ENCODE results near the gene CAMTA1.
"Not testable (repeated sequence)": the region's sequence is repeated elsewhere in the genome, so short reads cannot be mapped to it uniquely, and the experiment has no call there.

The CAMTA1 gene

DNA sequence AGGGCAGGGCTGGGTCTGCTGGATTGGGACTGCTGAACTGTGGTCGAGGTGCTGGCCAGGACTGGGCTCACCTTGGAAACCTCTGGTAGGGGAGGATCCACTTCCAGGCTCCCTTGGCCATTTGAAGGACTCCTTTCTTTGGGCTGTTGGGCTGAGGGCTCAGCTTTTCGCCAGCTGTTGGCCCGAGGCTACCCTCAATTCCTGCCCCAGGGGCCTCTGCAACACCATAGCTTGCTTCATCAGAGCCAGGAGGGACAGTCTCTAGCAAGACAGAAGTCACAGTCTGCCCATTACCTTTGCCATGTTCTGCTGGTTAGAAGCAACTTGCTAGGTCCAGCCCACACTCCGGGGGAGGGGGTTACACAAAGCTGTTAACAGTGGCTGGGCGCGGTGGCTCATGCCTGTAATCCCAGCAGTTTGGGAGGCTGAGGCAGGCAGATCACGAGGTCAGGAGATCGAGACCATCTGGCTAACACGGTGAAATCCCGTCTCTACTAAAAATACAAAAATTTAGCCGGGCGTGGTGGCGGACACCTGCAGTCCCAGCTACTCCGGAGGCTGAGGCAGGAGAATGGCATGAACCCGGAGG lies 25.0 kb downstream of the CAMTA1 start:
- DNase-seq = not testable (repeated sequence)

DNA sequence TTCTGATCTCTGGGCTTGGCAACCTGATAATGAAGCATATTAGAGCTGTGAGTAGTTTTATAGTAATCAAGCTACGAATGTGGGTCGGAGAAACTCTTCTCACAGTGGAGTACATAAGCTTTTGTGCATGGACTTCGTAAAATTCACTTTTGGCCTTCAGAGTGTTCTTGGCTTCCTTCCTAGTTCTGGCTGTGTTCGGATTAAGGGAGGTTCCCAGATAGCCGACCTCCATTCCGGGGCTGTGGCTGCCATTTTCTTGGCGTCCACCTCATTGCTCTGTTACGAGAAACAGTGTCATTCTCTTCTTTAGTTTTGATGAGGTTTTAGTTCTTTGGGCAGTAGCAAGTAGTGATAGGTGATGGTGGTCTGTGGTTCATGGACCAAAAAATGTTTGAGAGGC lies 26.3 kb downstream of the CAMTA1 start:
- no peak for DNase-seq

DNA sequence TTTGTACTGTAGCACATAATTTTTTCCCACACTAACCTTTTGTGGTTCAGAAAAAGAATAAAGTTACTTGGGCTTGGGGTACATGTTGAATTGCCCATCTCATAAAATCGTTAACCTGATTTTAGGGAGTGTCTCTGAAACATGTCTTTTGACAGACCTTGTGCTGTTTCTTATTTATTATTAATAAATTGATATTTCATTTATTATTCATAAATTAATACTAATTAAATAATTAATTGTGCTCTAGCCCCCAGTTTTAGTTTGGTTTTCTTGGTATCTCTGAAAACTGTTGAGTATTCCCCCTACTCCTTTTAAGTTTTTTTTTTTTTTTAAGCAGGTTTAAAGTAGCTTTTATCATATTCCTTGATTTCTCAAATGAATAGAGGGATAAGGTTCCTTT lies 27.9 kb downstream of the CAMTA1 start:
- DNase-seq = no peak

DNA sequence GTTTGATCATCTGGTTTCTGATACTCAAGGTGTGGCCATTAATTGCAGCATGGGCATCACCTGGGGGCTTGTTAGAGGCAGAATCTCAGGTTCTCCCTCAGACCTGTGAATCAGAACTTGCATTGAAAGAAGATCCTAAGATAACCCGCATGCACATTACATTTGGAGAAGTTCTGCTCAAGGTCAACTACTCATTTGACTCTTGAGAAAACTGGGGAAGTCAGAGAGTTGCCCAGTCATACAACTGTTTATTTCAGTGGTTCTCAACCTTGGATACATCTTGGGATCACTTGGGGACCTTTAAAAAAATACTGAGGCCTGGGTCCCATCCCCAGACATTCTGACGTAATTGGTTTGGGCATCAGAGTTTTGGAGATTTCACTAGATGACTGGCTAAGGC lies 30.5 kb downstream of the CAMTA1 start:
- DNase-seq = no peak

DNA sequence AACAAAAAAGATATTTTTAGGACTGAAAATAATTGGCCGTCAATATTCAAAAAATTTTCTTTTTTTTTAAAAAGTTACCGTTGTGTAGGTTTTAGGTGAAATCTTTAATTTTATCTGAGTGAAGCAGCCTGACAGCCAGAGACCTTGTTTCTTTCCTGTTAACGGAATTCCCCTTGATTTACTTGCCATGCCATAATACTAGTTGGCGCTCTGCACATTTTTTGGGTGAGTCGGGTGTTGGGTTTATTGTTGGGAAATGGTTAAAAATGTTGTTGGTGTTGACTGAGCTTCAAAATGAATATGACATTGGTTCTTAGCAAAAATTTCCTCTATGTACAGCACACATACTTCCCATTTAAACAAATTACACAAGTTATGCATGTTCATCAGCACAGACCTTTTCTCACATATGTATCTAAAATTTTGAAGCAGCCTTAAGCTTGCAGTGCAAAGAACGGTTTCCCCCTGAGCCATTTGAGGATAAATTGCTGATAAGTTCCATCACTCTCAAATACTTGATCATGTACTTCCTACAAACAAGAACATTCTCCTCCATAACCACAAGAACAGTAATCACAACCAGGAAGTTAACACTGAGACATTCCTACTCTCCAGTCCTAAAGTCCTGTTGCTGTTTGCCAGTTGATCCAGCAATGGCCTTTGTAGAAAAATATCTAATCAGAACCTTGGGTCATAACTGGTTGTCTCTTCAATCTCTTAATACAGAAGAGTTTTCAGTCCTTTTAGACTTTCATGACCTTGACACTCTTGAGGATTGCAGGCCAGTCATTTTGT lies 34.2 kb downstream of the CAMTA1 start:
- DNase-seq = no peak

DNA sequence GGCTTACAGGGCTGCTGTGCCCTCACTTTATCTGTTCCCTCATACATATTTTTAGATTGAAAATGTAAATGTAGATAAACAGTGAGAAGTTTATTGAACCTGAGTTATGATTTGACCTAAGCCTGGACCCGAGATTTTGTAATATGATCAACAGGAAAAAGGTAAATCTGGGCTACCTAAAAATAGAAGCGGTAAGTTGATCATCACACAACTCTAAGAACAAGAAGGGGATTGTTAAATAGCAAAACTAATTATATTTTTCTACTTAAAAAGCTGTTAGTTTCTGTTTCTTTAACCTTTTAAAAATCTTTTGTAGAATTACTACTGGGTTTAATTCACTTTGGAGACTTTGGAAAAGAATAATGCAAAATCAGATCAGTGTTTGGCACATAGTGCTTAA lies 35.6 kb downstream of the CAMTA1 start:
- no peak for DNase-seq

DNA sequence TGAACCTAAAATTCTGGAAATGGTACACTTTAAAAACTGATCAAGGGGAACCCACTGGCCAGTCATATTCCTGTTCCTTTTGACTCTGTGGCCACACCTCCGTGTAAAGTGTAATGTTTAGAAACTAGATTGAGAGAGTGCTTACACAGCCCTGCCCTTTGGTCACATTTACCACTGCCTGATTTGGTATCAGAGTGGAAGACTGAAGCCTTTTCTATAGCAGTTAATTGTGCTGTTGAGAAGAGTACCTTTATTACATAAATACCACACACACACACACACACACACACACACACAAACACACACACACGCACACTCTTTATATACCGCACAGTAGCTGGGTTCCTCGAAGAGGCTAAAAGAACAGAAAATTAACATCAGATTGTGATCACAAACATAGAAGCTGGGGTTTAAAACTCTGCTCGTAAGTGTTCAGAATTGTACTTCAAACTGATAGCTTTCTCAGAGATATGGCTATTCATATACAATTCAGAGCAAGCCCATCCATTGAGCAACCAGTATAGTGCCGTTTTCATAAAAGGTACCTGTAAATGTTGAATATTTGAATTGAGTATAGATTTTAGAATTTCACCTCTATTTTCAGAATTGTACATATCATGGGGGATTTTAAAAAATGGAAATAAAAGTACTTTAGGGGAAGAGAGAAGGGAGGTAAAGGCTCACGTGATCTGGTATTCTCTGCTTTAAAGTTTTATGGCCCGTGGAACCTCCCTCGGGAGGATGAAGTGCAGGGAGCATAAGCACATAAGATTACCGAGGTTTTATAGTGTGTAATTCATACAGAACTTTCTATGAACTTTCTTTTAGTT lies 37.5 kb downstream of the CAMTA1 start:
- DNase-seq = peak; percentile 26

DNA sequence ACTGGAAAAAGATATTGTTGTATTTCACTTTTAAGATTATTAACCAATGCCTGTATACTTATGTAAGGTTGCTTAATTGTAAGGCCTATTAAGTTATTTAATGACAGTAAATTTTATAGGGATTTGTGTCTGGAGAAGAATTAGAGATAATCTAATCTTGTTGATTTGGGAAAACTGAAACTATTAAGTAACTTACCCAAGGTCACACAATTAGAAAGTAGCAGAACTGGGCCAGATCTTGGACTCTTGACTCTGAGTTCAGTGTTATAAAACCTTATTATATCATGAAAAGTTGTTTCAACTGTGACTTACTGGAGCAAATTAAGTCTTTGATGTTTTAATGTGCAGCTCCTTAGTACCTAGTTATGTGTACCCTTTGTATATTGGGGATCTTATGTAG lies 38.5 kb downstream of the CAMTA1 start:
- DNase-seq = no peak

DNA sequence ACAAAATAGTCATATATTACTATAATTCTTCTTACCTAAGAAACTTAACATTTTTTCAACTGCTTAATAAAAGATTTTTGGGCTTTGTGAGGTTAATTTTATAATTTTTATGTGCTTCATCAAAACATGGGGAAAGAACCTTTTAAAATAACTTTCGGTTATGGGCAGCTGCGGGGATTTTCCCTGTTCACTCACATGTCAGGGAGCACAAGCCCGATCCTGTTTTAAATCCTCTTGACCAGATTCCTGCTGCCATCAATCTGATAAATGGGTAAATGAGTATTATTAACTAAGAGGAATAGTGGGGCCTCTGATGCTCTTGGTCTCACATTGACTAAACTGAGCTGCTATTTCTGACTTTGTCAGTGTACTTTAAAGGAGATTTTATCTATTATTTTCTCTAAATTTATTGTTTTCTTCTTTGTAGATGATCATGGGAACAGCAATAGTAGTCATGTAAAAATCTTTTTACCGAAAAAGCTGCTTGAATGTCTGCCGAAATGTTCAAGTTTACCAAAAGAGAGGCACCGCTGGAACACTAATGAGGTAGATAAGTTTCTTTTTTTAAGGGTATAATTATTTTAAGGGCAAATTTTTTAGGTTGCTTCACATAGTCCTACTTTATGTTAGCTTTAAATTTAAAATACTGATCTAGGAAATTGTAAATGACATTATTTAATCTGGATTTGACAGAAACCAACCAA lies 39.6 kb downstream of the CAMTA1 start:
- DNase-seq = no peak

DNA sequence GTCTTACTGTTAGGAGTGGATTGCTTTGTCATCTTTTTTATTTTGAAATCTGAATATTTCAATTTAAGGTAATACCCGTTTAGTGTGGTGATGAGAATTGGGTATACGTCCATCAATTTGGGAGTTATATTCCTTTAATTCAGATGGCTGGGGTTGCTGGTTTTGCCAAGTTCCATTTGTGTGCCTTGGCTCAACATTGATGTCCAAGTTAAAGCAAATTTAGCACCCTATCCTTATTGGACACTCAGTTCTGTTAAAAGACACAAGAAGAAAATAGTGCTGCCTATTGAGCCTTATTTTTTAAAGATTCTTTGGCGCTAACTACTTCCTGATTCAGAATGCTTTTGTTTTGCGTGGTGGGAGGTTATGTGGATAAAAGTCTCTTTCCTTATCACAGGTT lies 40.6 kb downstream of the CAMTA1 start:
- DNase-seq = no peak

DNA sequence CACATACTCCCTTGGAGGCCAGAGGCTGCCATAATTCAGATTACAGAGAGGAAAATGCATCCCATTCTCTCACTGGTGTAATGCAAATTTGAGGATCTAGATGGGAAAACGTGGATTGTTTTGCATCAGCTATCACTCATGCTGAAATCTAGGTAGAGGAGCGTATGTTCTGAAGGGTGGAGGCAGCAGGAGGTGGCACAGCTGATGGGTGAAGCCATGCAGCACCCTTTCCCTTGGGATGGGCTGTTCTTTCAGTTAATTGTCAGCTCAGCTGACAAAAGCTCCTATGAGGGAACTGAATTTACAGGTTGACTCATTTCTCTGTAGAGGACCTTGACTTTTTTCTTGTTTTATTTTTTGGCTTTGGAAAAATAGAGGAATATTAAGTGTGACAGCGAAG lies 41.8 kb downstream of the CAMTA1 start:
- DNase-seq = no peak

DNA sequence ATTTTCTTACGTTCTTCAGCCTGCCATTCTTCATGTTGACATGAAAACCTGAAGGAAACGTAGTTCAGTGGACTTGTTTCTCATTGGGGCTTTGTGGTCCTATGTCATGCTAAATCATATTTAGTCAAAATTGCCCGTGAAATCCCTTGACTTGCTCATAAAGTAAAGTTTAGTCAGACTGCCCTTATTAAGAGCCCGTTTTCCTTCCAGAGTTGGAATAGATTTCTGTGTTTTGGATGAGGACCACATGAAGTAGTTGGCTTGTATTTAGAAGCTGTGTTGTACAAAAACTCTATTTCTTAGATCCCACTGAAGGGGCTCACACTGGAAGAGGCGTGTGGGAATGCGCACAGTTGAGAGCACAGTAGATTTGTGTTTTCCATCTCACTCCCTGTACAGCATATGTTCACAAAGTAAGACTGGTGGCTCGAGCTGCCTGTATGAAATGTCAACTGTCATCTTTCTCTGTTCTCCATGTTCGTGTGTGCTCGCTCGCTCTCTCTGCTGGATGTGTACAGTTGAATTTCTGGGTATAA lies 42.4 kb downstream of the CAMTA1 start:
- DNase-seq = no peak

DNA sequence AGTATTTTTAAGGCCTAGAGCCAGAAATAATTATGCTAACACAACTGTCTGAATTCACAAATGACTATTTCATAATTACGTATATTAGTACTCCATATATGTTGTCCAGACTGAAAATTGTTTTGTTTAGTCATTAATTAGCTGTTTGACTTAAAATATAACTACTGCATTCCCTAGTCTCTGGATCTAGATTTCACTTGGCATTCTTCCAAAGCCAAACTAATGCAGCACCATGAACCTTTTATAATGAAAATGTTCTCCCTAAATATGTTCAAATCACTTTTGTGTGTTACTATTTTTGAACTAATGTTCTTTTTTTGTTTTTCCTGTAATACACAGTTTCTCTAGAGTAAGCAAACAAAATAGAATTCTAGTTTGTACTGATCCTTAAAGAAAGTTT lies 46.1 kb downstream of the CAMTA1 start:
- no peak for DNase-seq

DNA sequence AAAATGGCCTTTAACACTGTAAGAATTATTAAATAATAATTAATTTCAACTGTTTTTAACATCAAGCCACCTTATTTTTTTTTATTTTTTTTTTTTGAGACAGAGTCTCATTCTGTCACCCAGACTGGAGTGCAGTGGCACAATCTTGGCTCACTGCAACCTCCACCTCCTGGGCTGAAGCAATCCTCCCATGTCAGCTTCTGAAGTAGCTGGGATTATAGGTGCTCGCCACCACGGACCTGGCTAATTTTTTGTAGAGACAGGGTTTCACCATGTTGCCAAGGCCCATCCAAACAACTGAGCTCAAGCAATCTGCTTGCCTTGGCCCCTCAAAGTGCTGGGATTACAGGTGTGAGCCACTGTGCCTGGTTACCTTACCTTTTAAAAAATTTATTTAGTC lies 46.8 kb downstream of the CAMTA1 start:
- DNase-seq = not testable (repeated sequence)

DNA sequence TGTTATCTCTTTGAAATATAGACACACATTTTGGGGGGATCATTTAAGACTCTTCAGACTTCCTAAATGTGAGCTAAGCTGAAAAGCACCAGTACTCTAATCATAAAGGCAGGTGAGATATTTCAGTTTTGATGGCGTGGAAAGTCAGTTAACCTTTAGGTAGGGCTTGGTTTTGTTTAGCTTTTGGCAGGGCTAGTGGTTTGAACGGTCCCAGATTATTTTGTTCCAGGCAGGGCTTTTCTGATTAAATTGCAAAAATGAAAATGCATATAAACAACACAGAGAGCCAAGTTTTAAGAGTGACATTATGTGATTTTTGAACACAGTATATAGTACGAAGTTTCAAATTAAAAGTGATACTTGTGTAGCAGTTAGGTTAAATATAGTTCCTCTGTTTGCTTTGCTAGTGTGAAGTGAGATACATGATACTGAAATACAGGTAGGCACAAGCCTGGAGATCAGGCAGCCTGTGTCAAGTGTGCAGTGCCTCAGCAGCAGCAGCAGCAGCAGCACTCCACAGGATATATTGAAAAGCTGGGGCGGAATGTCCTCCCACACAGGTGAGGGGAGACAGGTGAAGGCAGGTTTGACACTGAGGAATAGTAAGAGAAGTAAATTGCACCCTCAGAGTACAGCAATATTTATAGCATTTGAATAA lies 47.4 kb downstream of the CAMTA1 start:
- no peak for DNase-seq

DNA sequence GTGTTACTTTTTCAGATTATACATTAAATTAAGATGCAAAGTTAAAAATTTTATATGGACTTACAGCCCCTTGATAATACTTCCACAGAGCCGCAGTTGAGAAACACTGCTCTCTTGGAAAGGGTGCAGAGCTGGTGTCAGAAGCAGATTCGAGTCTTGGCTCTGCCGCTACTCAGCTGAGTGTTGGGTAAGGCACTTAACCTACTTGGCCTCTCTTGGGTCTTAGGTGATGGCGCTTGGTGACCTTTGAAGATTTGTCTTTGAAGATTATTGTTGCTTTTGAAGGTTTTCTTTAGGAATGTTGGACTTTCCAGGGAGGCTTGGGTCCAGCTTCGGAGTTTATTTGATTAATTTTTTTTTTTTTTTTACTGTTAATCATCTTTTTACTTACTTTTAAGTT lies 48.5 kb downstream of the CAMTA1 start:
- no peak for DNase-seq

DNA sequence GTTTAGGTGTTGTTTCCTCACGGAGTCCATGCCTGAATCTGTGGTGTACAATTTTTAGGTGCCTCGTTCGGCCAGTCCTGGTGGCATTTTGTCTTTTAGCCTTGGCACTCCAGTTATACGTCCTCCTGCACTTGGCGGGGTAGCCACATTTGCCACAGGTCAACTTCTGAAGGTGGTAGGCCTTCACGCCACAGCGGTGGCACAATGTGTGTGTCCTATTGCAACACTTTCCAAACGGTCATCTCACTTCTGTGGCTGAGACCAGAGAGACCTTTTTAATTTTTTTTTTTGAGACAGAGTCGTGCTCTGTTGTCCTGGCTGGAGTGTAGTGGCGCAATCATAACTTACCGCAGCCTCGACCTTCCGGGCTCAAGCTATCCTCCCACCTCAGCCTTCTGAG lies 49.1 kb downstream of the CAMTA1 start:
- DNase-seq = no peak

DNA sequence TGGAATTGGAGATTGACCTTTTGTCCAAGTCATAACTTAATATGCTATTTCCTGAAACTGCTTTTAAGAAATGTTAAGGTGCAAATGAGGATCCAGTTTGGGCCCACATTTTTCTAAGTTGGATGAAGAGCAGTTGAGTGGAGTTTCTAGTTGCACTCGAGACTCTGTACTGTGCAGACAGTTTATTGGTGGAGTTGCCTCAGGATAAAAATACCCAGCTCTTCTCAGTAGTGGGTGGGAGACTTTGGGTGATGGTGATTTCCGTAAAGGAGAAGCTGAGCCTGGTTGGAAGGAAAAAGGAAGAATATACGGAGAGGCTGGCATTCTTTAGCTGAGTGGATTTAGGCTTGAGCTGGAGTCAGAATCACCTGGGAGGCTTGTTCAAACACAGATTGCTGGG lies 49.9 kb downstream of the CAMTA1 start:
- DNase-seq = no peak

DNA sequence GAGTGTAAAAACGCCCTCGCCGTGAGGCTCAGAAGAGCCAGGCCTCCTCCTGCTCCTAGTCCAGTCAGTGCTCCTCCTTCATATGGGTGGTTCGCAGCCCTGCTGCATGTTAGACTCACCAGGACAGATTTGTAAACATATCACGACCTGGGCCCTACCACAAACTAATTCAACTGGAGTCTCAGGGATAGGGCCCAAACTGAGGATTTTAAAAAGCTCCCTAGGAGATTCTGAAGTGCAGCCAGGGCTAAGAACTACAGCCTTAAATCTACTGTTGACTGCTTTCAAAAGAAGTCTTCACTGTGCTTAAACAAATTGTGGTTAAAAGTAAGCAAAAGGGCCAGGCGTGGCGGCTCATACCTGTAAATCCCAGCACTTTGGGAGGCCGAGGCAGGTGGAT lies 57.0 kb downstream of the CAMTA1 start:
- no peak for DNase-seq

DNA sequence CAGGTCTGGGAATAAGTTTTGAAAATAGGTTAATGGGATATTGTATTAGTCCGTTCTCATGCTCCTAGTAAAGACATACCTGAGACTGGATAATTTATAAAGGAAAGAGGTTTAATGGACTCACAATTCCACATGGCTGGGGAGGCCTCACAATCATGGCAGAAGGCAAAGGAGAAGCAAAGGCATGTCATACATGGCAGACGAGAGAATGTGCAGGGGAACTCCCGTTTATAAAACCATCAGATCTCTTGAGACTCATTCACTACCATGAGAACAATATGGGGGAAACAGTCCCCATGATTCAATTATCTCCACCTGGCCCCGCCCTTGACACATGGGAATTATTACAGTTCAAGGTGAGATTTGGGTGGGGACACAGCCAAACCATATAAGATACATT lies 60.5 kb downstream of the CAMTA1 start:
- DNase-seq = not testable (repeated sequence)

DNA sequence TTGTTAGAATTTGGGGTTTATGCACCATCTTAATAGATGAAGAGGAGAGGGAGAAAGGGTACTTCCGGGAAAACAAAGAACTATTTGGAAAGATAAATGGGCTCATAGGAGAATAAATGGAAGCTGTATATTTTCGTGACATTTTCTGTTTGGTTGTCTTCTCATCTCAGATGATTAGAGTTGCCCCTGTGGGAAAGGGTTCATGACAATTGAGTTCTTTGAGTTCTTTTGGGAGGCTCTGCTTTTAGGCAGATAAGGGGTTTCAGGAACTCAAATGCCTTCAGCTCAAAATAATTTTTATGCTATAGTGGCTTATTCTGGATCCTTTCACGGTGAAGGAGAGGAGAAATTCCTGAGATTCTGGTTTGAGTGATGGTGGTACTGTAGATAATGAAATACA lies 63.6 kb downstream of the CAMTA1 start:
- no peak for DNase-seq

DNA sequence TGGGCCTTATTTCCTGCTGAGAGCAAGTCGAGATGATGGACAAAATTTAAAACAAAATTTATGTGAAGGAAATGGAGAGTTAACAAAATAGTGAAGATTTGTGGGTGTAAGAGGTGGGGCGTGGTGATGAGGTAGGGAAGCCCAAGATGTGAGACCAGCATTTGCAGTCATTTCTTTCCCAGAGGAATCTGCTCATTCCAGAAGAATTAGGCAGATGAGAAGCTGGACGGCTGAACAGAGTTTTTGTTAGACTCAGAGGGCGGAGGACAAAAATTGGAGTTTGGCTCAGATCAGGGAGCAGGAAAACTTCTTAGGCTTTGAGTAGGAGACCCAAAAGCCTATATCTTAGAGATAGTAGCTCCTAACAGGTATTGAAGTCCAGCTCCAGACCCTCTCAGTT lies 65.3 kb downstream of the CAMTA1 start:
- DNase-seq = no peak
